Natural killer cell (primary cell): ENCODE data around the gene PKIB. TPM values are rescaled to one million over a fixed set of nuclear protein-coding genes. Genes with fewer than 3 reads are reported as not detected.
"Not testable (repeated sequence)": the region's sequence is repeated elsewhere in the genome, so short reads cannot be mapped to it uniquely, and the experiment has no call there.

Experiments
- ATAC-seq, 3 donors: fragments of 150-1000 bp in 2 of 3; fragments of 200-7000 bp in 1 of 3; cut with Tn5 transposase; 1 replicate in 1 of 3; 2 replicates in 2 of 3; pipeline ENCODE4 v1.10.0; 2021; ENCODE audit warnings: mild to moderate bottlenecking in 2 of 3, moderate library complexity in 2 of 3
- DNase-seq, 2 donors: peaks; one replicate each; pipeline versions ENCODE4 v3.0.0 to v3.0.0-alpha.2; 2013 to 2021; ENCODE audit warnings: mixed read lengths in 1 of 2
- H3K27ac ChIP-seq: one replicate; pipeline ENCODE4 v1.5.1; 2013; ENCODE audit warnings: mild to moderate bottlenecking, low read length
- H3K27me3 ChIP-seq: one replicate; pipeline ENCODE4 v1.6.1; 2013; ENCODE audit warnings: low read length; ENCODE audit not compliant: control insufficient read depth, insufficient read depth
- H3K36me3 ChIP-seq: one replicate; pipeline ENCODE4 v1.6.1; 2013; ENCODE audit warnings: low read length; ENCODE audit not compliant: control insufficient read depth, insufficient read depth
- H3K4me1 ChIP-seq: one replicate; pipeline ENCODE4 v1.6.1; 2013; ENCODE audit warnings: low read length; ENCODE audit not compliant: control insufficient read depth, insufficient read depth
- H3K4me3 ChIP-seq: one replicate; pipeline ENCODE4 v1.5.1; 2013; ENCODE audit warnings: low read length
- H3K9me3 ChIP-seq: one replicate; pipeline ENCODE4 v1.6.1; 2013; ENCODE audit warnings: low read length; ENCODE audit not compliant: control insufficient read depth, insufficient read depth
- H3K27ac Mint-ChIP-seq, 2 donors: one replicate each; pipeline ENCODE4 v1.8.0; 2022; ENCODE audit warnings: mild to moderate bottlenecking in 2 of 2, mixed read lengths in 2 of 2, moderate library complexity in 1 of 2
- H3K27me3 Mint-ChIP-seq, 2 donors: one replicate each; pipeline ENCODE4 v1.8.0; 2022; ENCODE audit warnings: low read depth in 2 of 2, mixed read lengths in 2 of 2
- H3K36me3 Mint-ChIP-seq: one replicate; pipeline ENCODE4 v1.8.0; 2022; ENCODE audit warnings: mixed read lengths
- H3K4me1 Mint-ChIP-seq, 2 donors: one replicate each; pipeline ENCODE4 v1.8.0; 2022; ENCODE audit warnings: mixed read lengths in 2 of 2
- H3K4me3 Mint-ChIP-seq: one replicate; pipeline ENCODE4 v1.8.0; 2022; ENCODE audit warnings: mild to moderate bottlenecking, moderate library complexity, mixed read lengths
- H3K9me3 Mint-ChIP-seq, 2 donors: one replicate each; pipeline ENCODE4 v1.8.0; 2022; ENCODE audit warnings: mixed read lengths in 2 of 2
- CTCF ChIP-seq: fragments of 200-600 bp; IDR thresholded peaks from one replicate; pipeline ENCODE4 v1.8.0; 2022; ENCODE audit warnings: antibody characterized with exemption
- WGBS: methylation state at CpG from one replicate; pipeline ENCODE4 v1.1.7; 2013; ENCODE audit warnings: missing lambda C conversion rate; ENCODE audit not compliant: insufficient coverage; 5-methylcytosine and 5-hydroxymethylcytosine counted together
- intact Hi-C: fragments of 100-400 bp; cut with micrococcal nuclease; formaldehyde crosslinking; loops from one replicate; pipeline ENCODE4 v1.14.2; 2022
- total RNA-seq, 4 donors: library from RNA; stranded (reverse); fragments of 120-200 nt in 1 of 4; gene quantifications; one replicate each; pipeline versions ENCODE4 v1.2.3 to v1.2.4, GENCODE V29; 2013 to 2022

The PKIB gene
- total RNA-seq, 3 donors from 2014 or later (not counting 1 experiment from before 2014, with no cell fraction given), result 0.95 TPM; not detected in 2

GRCh38 chr6:122641819-122642218 is 31.6 kb downstream of the PKIB start:
- H3K4me3 ChIP-seq, result no peak overlapping the region
- no peaks in the 10 kb centered on the region for H3K4me1 ChIP-seq
- H3K4me1 Mint-ChIP-seq, result no peaks in the 10 kb centered on the region
- intact Hi-C loops, result no loop called here
- DNase-seq (no peak), ATAC-seq (no peak)
- no peak overlapping the region for H3K27ac ChIP-seq
- H3K27me3 Mint-ChIP-seq, result no peaks in the 10 kb centered on the region
- no peak for TF ChIP-seq CTCF
- H3K27ac Mint-ChIP-seq, result no peak overlapping the region
- WGBS, result 69% methylated on average over 2 of the region's 3 CpGs
- H3K9me3 Mint-ChIP-seq, result no peaks in the 10 kb centered on the region
- no peak overlapping the region for H3K4me3 Mint-ChIP-seq
- no peaks in the 10 kb centered on the region for H3K36me3 Mint-ChIP-seq
- H3K36me3 ChIP-seq, result no peaks in the 10 kb centered on the region
- H3K27me3 ChIP-seq, result no peaks in the 10 kb centered on the region
- no peaks in the 10 kb centered on the region for H3K9me3 ChIP-seq

- intact Hi-C loops, H3K4me3 Mint-ChIP-seq, H3K9me3 Mint-ChIP-seq, H3K4me3 ChIP-seq, H3K27me3 ChIP-seq, H3K27me3 Mint-ChIP-seq, H3K36me3 ChIP-seq, H3K4me1 Mint-ChIP-seq, H3K9me3 ChIP-seq, ATAC-seq, DNase-seq, H3K4me1 ChIP-seq, H3K27ac ChIP-seq, H3K36me3 Mint-ChIP-seq, H3K27ac Mint-ChIP-seq: not testable (repeated sequence)
- 100% methylated on average over 1 of the region's 1 CpG for WGBS
These were observed 32.4 kb downstream of the PKIB start for GRCh38 chr6:122642604-122643003.

GRCh38 chr6:122645256-122645655 is 35.1 kb downstream of the PKIB start:
- H3K27ac Mint-ChIP-seq, result no peak overlapping the region
- Histone ChIP-seq H3K27ac (no peak overlapping the region), H3K36me3 (no peaks in the 10 kb centered on the region), H3K9me3 (no peaks in the 10 kb centered on the region), H3K4me1 (no peaks in the 10 kb centered on the region), H3K4me3 (no peak overlapping the region), H3K27me3 (no peaks in the 10 kb centered on the region)
- H3K27me3 Mint-ChIP-seq, result no peaks in the 10 kb centered on the region
- ATAC-seq (no peak), DNase-seq (no peak)
- no peaks in the 10 kb centered on the region for H3K4me1 Mint-ChIP-seq
- WGBS, result 86% methylated on average over 4 of the region's 4 CpGs
- intact Hi-C loops, result no loop called here
- no peaks in the 10 kb centered on the region for H3K9me3 Mint-ChIP-seq
- no peak overlapping the region for H3K4me3 Mint-ChIP-seq
- no peaks in the 10 kb centered on the region for H3K36me3 Mint-ChIP-seq
- no peak for TF ChIP-seq CTCF

GRCh38 chr6:122647765-122648164 is 37.6 kb downstream of the PKIB start:
- ATAC-seq (no peak), DNase-seq (no peak)
- Histone ChIP-seq H3K4me3 (no peak overlapping the region), H3K27ac (no peak overlapping the region), H3K9me3 (no peaks in the 10 kb centered on the region), H3K27me3 (no peaks in the 10 kb centered on the region), H3K4me1 (no peaks in the 10 kb centered on the region), H3K36me3 (no peaks in the 10 kb centered on the region)
- Mint-ChIP-seq H3K27ac (no peak overlapping the region), H3K36me3 (no peaks in the 10 kb centered on the region), H3K4me1 (no peaks in the 10 kb centered on the region), H3K27me3 (no peaks in the 10 kb centered on the region), H3K4me3 (no peak overlapping the region), H3K9me3 (peaks cover 0 to 2% of the 10 kb centered on the region in 2 donors)
- intact Hi-C loops, result no loop called here
- 54% methylated on average over 3 of the region's 3 CpGs for WGBS
- no peak for TF ChIP-seq CTCF
